Urinary bladder (tissue), 4 donors: ENCODE results near the gene PPP2R2B. TPM values are rescaled to one million over a fixed set of nuclear protein-coding genes. Genes with fewer than 3 reads are reported as not detected.

ENCODE experiments used
- DNase-seq: peaks from one replicate; pipeline ENCODE4 v3.0.0-alpha.2; 2015; ENCODE audit errors: extremely low spot score
- H3K27ac ChIP-seq: one replicate; pipeline ENCODE4 v1.5.1; 2013; ENCODE audit warnings: low read depth, mild to moderate bottlenecking, moderate library complexity
- H3K36me3 ChIP-seq: one replicate; pipeline ENCODE4 v1.6.1; 2013; ENCODE audit warnings: mild to moderate bottlenecking, moderate library complexity; ENCODE audit not compliant: insufficient read depth
- H3K4me1 ChIP-seq: one replicate; pipeline ENCODE4 v1.6.1; 2013; ENCODE audit warnings: mild to moderate bottlenecking, moderate library complexity; ENCODE audit not compliant: insufficient read depth
- H3K4me3 ChIP-seq: one replicate; pipeline ENCODE4 v1.5.1; 2013; ENCODE audit warnings: low read depth, low read length
- WGBS: extraction: QIAGEN DNeasy Blood & Tissue Kit; methylation state at CpG from one replicate; pipeline ENCODE4 v1.1.7; 2013; 5-methylcytosine and 5-hydroxymethylcytosine counted together
- polyA plus RNA-seq: library from polyadenylated mRNA; stranded (reverse); fragments of 200-250 nt; gene quantifications from one replicate; pipeline ENCODE4 v1.2.3, GENCODE V29; 2013
- total RNA-seq: library from RNA; depleted of rRNA; stranded (reverse); fragments of >200 nt; gene quantifications from one replicate; pipeline ENCODE4 v1.2.3, GENCODE V29; 2014
- donor health status: healthy with polysubstance abuse.
- donor health status: healthy.

PPP2R2B gene
- total and polyA plus RNA-seq, 2 donors, result 9.8 to 11.8 TPM

- Histone ChIP-seq H3K4me3 (no peak overlapping the region), H3K4me1 (peaks cover under 1% of the 10 kb centered on the region), H3K36me3 (no peaks in the 10 kb centered on the region), H3K27ac (no peak overlapping the region)
- 94% methylated on average over 7 of the region's 7 CpGs for WGBS
- no peak for DNase-seq
These were observed 5.2 kb downstream of the PPP2R2B start for GRCh38 chr5:146873186-146873917.

- DNase-seq, result no peak
- no peaks in the 10 kb centered on the region for H3K36me3 ChIP-seq
- no peak overlapping the region for H3K4me3 ChIP-seq
- H3K27ac ChIP-seq, result no peak overlapping the region
- 78% methylated on average over 1 of the region's 1 CpG for WGBS
- no peaks in the 10 kb centered on the region for H3K4me1 ChIP-seq
These were observed 6.4 kb downstream of the PPP2R2B start for GRCh38 chr5:146872188-146872587.

DNA sequence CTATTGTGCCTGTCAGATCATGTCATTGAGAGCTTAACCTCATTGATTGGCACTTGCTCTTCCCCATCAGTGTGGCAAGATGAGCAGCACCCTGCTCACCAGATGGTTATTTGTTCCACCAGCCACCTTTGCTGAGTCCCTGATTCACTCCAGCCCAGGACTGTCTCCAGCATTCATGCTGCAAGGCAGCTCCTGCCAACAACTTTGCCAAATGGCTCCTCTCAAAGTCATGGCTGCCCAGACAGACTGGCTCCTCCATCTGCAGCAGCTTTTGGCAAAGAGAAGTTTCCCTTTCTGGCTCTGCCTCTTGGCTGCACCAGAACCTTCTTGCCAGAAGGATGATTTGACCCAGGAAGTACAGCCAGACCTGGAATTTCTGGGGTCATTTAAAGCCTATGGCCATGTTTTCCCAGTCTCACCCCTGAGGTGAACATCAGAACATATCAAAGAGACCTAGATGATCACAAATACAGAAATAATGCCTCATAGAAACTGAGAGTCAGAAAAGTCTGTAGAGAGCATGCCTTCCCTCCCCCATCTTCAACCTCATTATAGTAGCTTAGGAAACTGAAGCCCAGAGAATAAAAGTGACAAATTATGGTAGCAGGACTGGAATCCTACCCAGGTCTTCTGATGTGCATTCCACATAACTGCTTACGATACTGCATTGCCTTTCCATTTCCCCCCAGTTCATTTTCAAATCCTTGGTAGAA is 10.4 kb downstream of the PPP2R2B start:
- no peak overlapping the region for H3K4me3 ChIP-seq
- WGBS, result 93% methylated on average over 1 of the region's 1 CpG
- H3K36me3 ChIP-seq, result no peaks in the 10 kb centered on the region
- H3K4me1 ChIP-seq, result no peaks in the 10 kb centered on the region
- H3K27ac ChIP-seq, result no peak overlapping the region
- DNase-seq, result no peak

- Histone ChIP-seq H3K27ac (no peak overlapping the region), H3K36me3 (no peaks in the 10 kb centered on the region), H3K4me1 (no peaks in the 10 kb centered on the region), H3K4me3 (no peak overlapping the region)
- no peak for DNase-seq
- 88% methylated on average over 2 of the region's 2 CpGs for WGBS
These were observed 12.3 kb downstream of the PPP2R2B start for GRCh38 chr5:146866263-146866662.

- no peak for DNase-seq
- Histone ChIP-seq H3K4me3 (no peak overlapping the region), H3K27ac (no peak overlapping the region), H3K4me1 (no peaks in the 10 kb centered on the region), H3K36me3 (no peaks in the 10 kb centered on the region)
- WGBS, result 55% methylated on average over 1 of the region's 1 CpG
These were observed 15.9 kb downstream of the PPP2R2B start for GRCh38 chr5:146862641-146863040.

DNA sequence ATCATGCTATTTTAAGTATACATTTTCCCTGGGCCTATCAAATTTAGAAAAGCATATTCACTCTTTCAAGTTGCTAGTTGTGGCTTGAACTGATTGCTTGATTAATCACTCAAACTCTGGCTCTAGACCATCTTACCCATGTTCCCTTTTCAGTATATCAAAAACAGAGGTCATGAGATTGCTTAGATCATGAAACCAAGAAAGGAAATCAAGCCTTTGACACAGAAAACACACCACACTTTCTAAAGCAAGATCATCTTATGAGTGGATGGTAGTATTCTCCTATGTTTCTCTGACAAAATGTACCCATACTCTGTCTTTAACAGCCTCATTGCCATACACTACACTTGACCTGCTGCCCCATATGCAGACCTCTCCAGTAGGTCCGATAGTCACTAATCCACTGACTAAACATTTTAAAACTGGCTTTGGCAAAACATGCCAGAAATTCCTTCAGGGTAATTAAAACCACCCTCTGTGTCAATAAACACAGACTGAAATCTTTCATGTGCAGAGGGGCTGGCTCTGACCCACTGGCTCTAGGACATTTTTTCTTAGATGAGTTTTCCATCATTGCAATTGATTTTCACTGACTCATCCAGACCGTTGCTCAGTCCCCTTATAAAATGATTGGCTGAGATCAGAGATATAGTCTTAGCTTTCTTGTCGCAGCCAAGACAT is 18.2 kb downstream of the PPP2R2B start:
- H3K4me1 ChIP-seq, result no peaks in the 10 kb centered on the region
- 17% methylated on average over 3 of the region's 3 CpGs for WGBS
- no peaks in the 10 kb centered on the region for H3K36me3 ChIP-seq
- peak overlapping the region; percentile 32 for H3K27ac ChIP-seq
- H3K4me3 ChIP-seq, result no peak overlapping the region
- DNase-seq, result no peak

DNA sequence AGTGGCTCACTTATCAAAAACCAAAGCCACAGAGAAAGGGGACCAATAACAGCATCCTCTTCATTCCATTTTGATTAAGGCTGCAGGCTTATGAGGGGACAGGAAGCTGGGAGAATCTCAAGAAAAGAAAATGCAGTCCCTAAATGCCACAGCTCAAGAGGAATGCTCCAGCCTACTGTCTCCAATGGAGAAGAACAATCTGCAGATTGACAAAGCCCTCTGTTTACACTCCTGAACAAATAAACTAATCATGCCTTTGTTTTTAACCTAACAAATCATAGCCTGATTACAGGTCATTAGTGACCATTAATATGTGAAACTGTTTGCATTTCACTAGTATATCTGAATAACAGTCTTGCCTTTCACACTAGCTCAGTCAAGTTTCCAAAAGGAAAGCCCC is 26.5 kb downstream of the PPP2R2B start:
- Histone ChIP-seq H3K4me3 (no peak overlapping the region), H3K36me3 (no peaks in the 10 kb centered on the region), H3K27ac (no peak overlapping the region), H3K4me1 (no peaks in the 10 kb centered on the region)
- DNase-seq, result no peak

DNA sequence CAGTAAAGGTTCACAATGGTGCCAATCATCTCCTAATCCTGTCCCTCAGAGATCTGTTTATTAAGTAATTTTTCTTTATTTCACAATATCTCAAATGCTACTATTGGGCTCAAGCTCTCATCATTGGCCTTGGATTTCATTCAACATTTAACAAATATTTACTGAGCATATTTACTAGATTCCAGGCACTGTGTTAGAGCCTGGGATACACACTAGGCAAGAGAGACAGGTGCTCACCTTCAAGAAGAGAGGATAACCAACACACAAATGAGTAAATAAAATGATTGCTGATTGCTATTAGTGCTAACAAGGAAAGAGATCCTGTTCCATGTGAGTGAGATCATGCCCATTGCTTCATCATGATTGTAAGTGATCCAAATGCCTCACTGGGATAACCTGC is 27.4 kb downstream of the PPP2R2B start:
- DNase-seq, result no peak
- no peaks in the 10 kb centered on the region for H3K4me1 ChIP-seq
- H3K4me3 ChIP-seq, result no peak overlapping the region
- H3K36me3 ChIP-seq, result no peaks in the 10 kb centered on the region
- no peak overlapping the region for H3K27ac ChIP-seq

DNA sequence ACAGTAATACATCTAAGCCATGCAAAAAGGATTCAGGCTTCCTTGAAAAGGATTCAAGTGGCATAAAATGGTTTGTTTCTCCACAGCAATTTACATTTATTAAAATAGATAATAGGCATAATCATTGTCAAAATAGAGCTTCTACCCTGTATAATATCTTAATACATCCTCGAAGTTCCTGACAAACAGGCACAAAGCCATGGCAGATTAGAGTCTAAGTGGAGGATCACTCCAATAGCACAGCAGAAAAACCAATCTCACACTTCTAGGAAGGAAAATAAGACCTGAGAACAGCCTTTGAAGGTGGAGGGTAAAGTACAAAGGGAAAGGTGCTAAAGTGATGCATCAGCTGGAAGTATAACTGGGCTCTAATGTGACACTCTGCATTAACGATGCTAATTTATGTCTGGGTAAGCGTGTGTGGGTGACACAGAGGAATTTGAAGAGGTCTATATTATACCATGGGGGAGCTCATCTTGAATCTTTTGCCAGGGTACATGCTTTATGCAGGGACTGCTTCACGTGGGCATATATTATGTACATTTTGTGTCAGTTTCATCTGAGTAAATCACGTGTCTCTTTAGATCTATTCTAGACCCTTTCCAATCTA is 28.8 kb downstream of the PPP2R2B start:
- no peaks in the 10 kb centered on the region for H3K36me3 ChIP-seq
- H3K4me3 ChIP-seq, result no peak overlapping the region
- DNase-seq, result no peak
- no peak overlapping the region for H3K27ac ChIP-seq
- WGBS, result 69% methylated on average over 5 of the region's 5 CpGs
- H3K4me1 ChIP-seq, result no peaks in the 10 kb centered on the region

GRCh38 chr5:146848133-146848532 is 30.4 kb downstream of the PPP2R2B start:
- Histone ChIP-seq H3K4me3 (no peak overlapping the region), H3K36me3 (no peaks in the 10 kb centered on the region), H3K4me1 (no peaks in the 10 kb centered on the region), H3K27ac (no peak overlapping the region)
- 83% methylated on average over 1 of the region's 1 CpG for WGBS
- no peak for DNase-seq

GRCh38 chr5:146840016-146840415 is 38.5 kb downstream of the PPP2R2B start:
- no peaks in the 10 kb centered on the region for H3K4me1 ChIP-seq
- WGBS, result 52% methylated on average over 2 of the region's 2 CpGs
- H3K4me3 ChIP-seq, result no peak overlapping the region
- H3K27ac ChIP-seq, result no peak overlapping the region
- H3K36me3 ChIP-seq, result no peaks in the 10 kb centered on the region
- DNase-seq, result no peak

GRCh38 chr5:146836226-146836842 is 42.2 kb downstream of the PPP2R2B start:
- H3K4me3 ChIP-seq, result no peak overlapping the region
- 74% methylated on average over 3 of the region's 3 CpGs for WGBS
- no peak overlapping the region for H3K27ac ChIP-seq
- no peaks in the 10 kb centered on the region for H3K4me1 ChIP-seq
- H3K36me3 ChIP-seq, result no peaks in the 10 kb centered on the region
- DNase-seq, result no peak

DNA sequence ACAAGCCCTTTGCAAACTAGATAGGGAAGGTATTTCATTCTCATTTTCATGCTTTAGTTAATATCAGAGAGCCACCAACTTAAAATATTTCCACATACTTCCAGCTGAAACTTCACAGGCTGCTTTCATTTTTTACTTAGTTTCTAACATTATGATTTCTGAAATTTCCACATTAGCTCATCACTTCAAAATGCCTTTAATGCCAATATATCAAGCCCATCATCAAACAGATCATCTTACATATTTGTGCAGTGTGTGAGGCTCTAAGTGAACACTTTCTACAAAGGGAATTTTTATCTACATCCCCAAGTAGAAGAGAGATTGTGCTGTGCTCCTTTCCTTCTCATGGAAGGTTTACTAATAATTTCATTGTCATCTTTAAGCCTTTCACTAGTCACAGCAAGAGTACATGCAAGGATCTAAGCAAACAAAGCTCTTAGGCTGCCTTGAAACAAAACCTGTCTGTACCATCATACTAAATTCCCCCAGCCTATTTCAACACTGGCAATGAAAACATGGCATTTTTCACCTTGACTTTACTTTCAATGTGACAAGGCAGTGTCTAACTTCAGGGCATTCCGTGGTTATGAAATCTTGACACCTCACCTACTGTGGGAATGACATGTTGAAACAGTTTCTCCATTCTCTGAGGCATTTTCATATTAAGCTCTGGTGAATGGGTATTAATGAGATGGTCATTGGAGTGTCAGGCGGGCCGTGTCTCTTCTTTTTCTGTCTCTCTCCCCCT is 45.4 kb downstream of the PPP2R2B start:
- Histone ChIP-seq H3K27ac (no peak overlapping the region), H3K4me3 (no peak overlapping the region), H3K36me3 (peaks cover 1% of the 10 kb centered on the region), H3K4me1 (no peaks in the 10 kb centered on the region)
- 65% methylated on average over 3 of the region's 3 CpGs for WGBS
- no peak for DNase-seq
